OCI-LY1 (cell line): Measurements from ENCODE around the gene MYH4.

Experiments
- H2AFZ ChIP-seq: fragments of 200-600 bp; sonication (generic), shearing (Covaris generic); 2 replicates; pipeline ENCODE4 v1.6.0; 2014; ENCODE audit warnings: antibody characterized with exemption, mild to moderate bottlenecking, low read length
- H3F3A ChIP-seq: fragments of 200-600 bp; sonication (generic), shearing (Covaris generic); 2 replicates; pipeline ENCODE4 v1.6.0; 2014; ENCODE audit warnings: mild to moderate bottlenecking, antibody characterized with exemption, low read length, moderate library complexity; ENCODE audit not compliant: insufficient read depth
- H3K27ac ChIP-seq: fragments of 200-600 bp; sonication (generic); 2 replicates; pipeline ENCODE4 v1.5.1; 2014; ENCODE audit warnings: low read length, mixed run types, mild to moderate bottlenecking, low read depth; ENCODE audit not compliant: poor library complexity, severe bottlenecking
- H3K27me3 ChIP-seq: fragments of 200-600 bp; sonication (generic); 2 replicates; pipeline ENCODE4 v1.6.0; 2014; ENCODE audit warnings: antibody characterized with exemption, mild to moderate bottlenecking, low read length, moderate library complexity; ENCODE audit not compliant: insufficient read depth
- H3K36me3 ChIP-seq: fragments of 200-600 bp; sonication (generic); 2 replicates; pipeline ENCODE4 v1.6.1; 2014; ENCODE audit warnings: mild to moderate bottlenecking, antibody characterized with exemption, low read length, moderate library complexity, mixed read lengths; ENCODE audit not compliant: insufficient read depth
- H3K4me1 ChIP-seq: fragments of 200-600 bp; sonication (generic); 2 replicates; pipeline ENCODE4 v1.5.1; 2014; ENCODE audit warnings: mild to moderate bottlenecking, low read length, moderate library complexity; ENCODE audit not compliant: insufficient read depth, severe bottlenecking
- H3K4me2 ChIP-seq: fragments of 200-600 bp; sonication (generic), shearing (Covaris generic); 2 replicates; pipeline ENCODE4 v1.6.1; 2014; ENCODE audit warnings: low read length
- H3K4me3 ChIP-seq: fragments of 200-600 bp; sonication (generic); 2 replicates; pipeline ENCODE4 v1.5.1; 2014; ENCODE audit warnings: low read length, low read depth, mild to moderate bottlenecking, mixed read lengths; ENCODE audit not compliant: poor library complexity, severe bottlenecking
- H3K79me2 ChIP-seq: fragments of 200-600 bp; shearing (Covaris generic); 2 replicates; pipeline ENCODE4 v1.6.1; 2016; ENCODE audit warnings: mixed run types, low read length, mixed read lengths; ENCODE audit not compliant: insufficient read depth
- H3K9ac ChIP-seq: fragments of 200-600 bp; sonication (generic), shearing (Covaris generic); 2 replicates; pipeline ENCODE4 v1.6.1; 2014; ENCODE audit warnings: mild to moderate bottlenecking, low read length, mixed read lengths
- H3K9me2 ChIP-seq: fragments of 200-600 bp; sonication (generic), shearing (Covaris generic); 2 replicates; pipeline ENCODE4 v1.6.1; 2014; ENCODE audit warnings: low read depth, mild to moderate bottlenecking, low read length, mixed read lengths
- H3K9me3 ChIP-seq: fragments of 200-600 bp; shearing (Covaris generic); 2 replicates; pipeline ENCODE4 v1.6.1; 2014; ENCODE audit warnings: low read length, mixed read lengths
- H4K20me1 ChIP-seq: fragments of 200-600 bp; sonication (generic), shearing (Covaris generic); 2 replicates; pipeline ENCODE4 v1.6.0; 2016; ENCODE audit warnings: mild to moderate bottlenecking, low read length; ENCODE audit not compliant: insufficient read depth
- EZH2 ChIP-seq: fragments of 200-600 bp; sonication (generic), shearing (Covaris generic); IDR thresholded peaks from 2 replicates; pipeline ENCODE4 v1.8.0; 2017; ENCODE audit warnings: borderline replicate concordance, mixed run types, mild to moderate bottlenecking, antibody characterized with exemption, low read length, moderate library complexity, mixed read lengths
- TF ChIP-seq, protein P1 (sequence below): fragments of 200-600 bp; sonication (generic), shearing (Covaris generic); IDR thresholded peaks from 2 replicates; pipeline ENCODE4 v1.5.1; 2017; ENCODE audit warnings: mild to moderate bottlenecking, antibody characterized with exemption, low read length, moderate library complexity, mixed read lengths

MYH4 gene

GRCh38 chr17:10417431-10417830 lies 51.9 kb downstream of the MYH4 start:
- no peaks in the 10 kb centered on the region for H3K27me3 ChIP-seq
- H3K4me1 ChIP-seq: no peaks in the 10 kb centered on the region
- no peaks in the 10 kb centered on the region for H3K9me2 ChIP-seq
- no peak overlapping the region for H2AFZ ChIP-seq
- no peaks in the 10 kb centered on the region for H4K20me1 ChIP-seq
- H3K9me3 ChIP-seq: no peaks in the 10 kb centered on the region
- H3K4me2 ChIP-seq: no peak overlapping the region
- no peaks in the 10 kb centered on the region for H3K79me2 ChIP-seq
- no peak overlapping the region for H3K27ac ChIP-seq
- no peak overlapping the region for H3K9ac ChIP-seq
- H3K36me3 ChIP-seq: no peaks in the 10 kb centered on the region
- no peak overlapping the region for H3K4me3 ChIP-seq
- TF ChIP-seq, protein P1, sequence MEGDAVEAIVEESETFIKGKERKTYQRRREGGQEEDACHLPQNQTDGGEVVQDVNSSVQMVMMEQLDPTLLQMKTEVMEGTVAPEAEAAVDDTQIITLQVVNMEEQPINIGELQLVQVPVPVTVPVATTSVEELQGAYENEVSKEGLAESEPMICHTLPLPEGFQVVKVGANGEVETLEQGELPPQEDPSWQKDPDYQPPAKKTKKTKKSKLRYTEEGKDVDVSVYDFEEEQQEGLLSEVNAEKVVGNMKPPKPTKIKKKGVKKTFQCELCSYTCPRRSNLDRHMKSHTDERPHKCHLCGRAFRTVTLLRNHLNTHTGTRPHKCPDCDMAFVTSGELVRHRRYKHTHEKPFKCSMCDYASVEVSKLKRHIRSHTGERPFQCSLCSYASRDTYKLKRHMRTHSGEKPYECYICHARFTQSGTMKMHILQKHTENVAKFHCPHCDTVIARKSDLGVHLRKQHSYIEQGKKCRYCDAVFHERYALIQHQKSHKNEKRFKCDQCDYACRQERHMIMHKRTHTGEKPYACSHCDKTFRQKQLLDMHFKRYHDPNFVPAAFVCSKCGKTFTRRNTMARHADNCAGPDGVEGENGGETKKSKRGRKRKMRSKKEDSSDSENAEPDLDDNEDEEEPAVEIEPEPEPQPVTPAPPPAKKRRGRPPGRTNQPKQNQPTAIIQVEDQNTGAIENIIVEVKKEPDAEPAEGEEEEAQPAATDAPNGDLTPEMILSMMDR: no peak
- no peak for TF ChIP-seq EZH2
- H3F3A ChIP-seq: no peaks in the 10 kb centered on the region

- no peaks in the 10 kb centered on the region for H3F3A ChIP-seq
- no peaks in the 10 kb centered on the region for H4K20me1 ChIP-seq
- no peaks in the 10 kb centered on the region for H3K79me2 ChIP-seq
- H2AFZ ChIP-seq: no peak overlapping the region
- no peaks in the 10 kb centered on the region for H3K4me1 ChIP-seq
- no peak overlapping the region for H3K4me2 ChIP-seq
- no peaks in the 10 kb centered on the region for H3K27me3 ChIP-seq
- no peak for TF ChIP-seq EZH2
- TF ChIP-seq, protein P1: no peak
- H3K9me2 ChIP-seq: no peaks in the 10 kb centered on the region
- H3K9me3 ChIP-seq: no peaks in the 10 kb centered on the region
- no peaks in the 10 kb centered on the region for H3K36me3 ChIP-seq
- no peak overlapping the region for H3K4me3 ChIP-seq
- no peak overlapping the region for H3K27ac ChIP-seq
- H3K9ac ChIP-seq: no peak overlapping the region
Measured at GRCh38 chr17:10415161-10415560, 54.2 kb downstream of the MYH4 start.

- Histone ChIP-seq H3K9me2 (no peaks in the 10 kb centered on the region), H2AFZ (no peak overlapping the region), H3F3A (no peaks in the 10 kb centered on the region)
Measured at GRCh38 chr17:10403589-10403988, 65.8 kb downstream of the MYH4 start.

More at GRCh38 chr17:10403589-10403988, 65.8 kb downstream of the MYH4 start:
- H3K9me3 ChIP-seq: no peaks in the 10 kb centered on the region
- no peaks in the 10 kb centered on the region for H3K27me3 ChIP-seq
- H3K27ac ChIP-seq: no peak overlapping the region
- H3K9ac ChIP-seq: no peak overlapping the region
- no peak for TF ChIP-seq EZH2
- TF ChIP-seq, protein P1: no peak
- no peaks in the 10 kb centered on the region for H3K36me3 ChIP-seq
- H3K4me1 ChIP-seq: no peaks in the 10 kb centered on the region
- no peaks in the 10 kb centered on the region for H4K20me1 ChIP-seq
- no peaks in the 10 kb centered on the region for H3K79me2 ChIP-seq
- H3K4me2 ChIP-seq: no peak overlapping the region
- H3K4me3 ChIP-seq: no peak overlapping the region
